GM12874 (cell line): ENCODE results near the gene B4GALT1.

Experiments
- TF ChIP-seq, protein P1 (sequence below): IDR thresholded peaks from 2 replicates; pipeline ENCODE4 v1.5.1; 2011; ENCODE audit warnings: low read depth, mild to moderate bottlenecking, control low read depth, low read length, moderate library complexity; ENCODE audit not compliant: insufficient read depth

B4GALT1 gene

GRCh38 chr9:33125871-33126823, 41.0 kb downstream of the B4GALT1 start:
- TF ChIP-seq, protein P1, sequence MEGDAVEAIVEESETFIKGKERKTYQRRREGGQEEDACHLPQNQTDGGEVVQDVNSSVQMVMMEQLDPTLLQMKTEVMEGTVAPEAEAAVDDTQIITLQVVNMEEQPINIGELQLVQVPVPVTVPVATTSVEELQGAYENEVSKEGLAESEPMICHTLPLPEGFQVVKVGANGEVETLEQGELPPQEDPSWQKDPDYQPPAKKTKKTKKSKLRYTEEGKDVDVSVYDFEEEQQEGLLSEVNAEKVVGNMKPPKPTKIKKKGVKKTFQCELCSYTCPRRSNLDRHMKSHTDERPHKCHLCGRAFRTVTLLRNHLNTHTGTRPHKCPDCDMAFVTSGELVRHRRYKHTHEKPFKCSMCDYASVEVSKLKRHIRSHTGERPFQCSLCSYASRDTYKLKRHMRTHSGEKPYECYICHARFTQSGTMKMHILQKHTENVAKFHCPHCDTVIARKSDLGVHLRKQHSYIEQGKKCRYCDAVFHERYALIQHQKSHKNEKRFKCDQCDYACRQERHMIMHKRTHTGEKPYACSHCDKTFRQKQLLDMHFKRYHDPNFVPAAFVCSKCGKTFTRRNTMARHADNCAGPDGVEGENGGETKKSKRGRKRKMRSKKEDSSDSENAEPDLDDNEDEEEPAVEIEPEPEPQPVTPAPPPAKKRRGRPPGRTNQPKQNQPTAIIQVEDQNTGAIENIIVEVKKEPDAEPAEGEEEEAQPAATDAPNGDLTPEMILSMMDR = no peak

DNA sequence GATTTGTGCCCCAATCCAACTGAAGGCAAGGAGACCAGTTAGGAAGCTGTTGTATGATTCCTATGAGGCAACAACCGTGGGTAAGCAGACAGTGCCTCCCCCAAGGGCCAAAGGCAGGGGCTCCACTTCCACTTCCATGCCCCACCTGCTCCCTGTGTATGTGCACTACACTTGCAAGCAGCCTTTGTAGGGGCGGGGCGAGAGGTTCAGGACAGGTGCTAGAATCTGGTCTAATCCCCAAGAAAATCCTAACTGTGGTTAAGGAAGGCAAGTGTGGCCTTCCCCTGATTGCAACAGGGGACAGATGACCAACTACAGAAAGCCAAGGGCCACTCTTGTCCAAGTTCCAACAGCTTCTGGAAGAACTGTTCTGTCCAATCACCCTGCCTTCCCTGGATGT, 41.7 kb downstream of the B4GALT1 start:
- TF ChIP-seq, protein P1 = no peak

DNA sequence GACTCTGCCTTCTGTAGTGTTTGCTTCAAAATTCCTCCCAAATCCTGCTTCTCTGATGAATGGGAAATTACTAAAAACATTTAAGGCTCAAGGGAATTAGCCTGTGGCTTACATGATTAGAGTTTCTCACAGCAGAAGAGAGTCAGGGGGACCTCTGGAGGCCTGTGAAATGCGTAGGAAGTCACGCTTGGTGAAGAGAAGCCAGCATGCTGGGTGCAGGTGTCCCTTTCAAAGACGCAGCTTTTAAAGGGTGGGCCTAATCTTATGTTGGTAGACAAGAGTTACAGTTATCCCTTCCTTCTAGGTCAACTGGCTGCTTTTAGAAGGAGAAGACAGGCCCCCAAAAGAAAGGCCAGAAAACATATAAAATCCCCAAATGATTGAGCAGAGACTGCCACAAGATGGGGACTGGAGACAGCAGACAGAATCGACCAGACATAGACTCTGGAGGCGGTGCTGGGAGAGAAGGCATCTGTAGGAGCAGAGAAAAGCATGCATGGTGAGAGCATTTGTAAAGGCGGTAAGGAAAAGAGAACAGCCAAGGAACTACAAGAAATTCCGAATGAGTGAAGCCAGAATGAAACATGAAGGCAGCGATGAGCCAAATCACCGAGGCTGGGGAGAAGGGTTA, 42.3 kb downstream of the B4GALT1 start:
- TF ChIP-seq, protein P1 = no peak

- TF ChIP-seq, protein P1 = no peak
These were observed 43.1 kb downstream of the B4GALT1 start for GRCh38 chr9:33124046-33124445.

GRCh38 chr9:33123407-33124031, 43.6 kb downstream of the B4GALT1 start:
- TF ChIP-seq, protein P1 = no peak

GRCh38 chr9:33120620-33121019, 46.5 kb downstream of the B4GALT1 start:
- TF ChIP-seq, protein P1 = no peak

DNA sequence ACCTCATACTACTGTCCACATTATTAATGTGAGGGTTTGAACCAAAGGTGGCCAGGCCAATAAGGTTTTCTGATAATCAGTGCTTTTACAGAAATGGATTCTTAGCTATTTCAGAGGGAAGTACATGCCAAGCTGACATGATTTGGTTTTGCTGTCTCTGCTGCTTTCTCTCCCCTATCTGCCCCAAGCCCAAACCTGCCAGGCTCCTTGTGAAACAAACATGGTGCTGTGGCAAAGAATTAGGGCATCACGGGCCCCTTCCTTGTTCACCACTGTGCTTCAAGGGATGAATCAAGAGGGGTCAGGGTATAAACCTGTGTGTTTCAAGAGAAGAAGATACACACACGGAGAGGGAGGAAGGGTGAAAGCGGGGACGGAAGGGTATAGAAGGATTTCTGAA, 49.3 kb downstream of the B4GALT1 start:
- TF ChIP-seq, protein P1 = no peak
